DMS79 (cell line): ENCODE results near the gene HSPH1.

Source experiments
- DNase-seq: peaks from one replicate; lab custom pipeline; 2025; lab: John Stamatoyannopoulos, UW

Gene HSPH1

GRCh38 chr13:31096654-31097302, 64.9 kb downstream of the HSPH1 start:
- DNase-seq: no peak

- no peak for DNase-seq
These were observed 67.2 kb downstream of the HSPH1 start for GRCh38 chr13:31094331-31095015.

GRCh38 chr13:31093145-31093885, 68.4 kb downstream of the HSPH1 start:
- DNase-seq: no peak

- DNase-seq: no peak
These were observed 69.1 kb downstream of the HSPH1 start for GRCh38 chr13:31092646-31093045.

- DNase-seq: no peak
These were observed 70.6 kb downstream of the HSPH1 start for GRCh38 chr13:31090961-31091624.

- no peak for DNase-seq
These were observed 71.6 kb downstream of the HSPH1 start for GRCh38 chr13:31090096-31090495.

GRCh38 chr13:31089649-31090048, 72.1 kb downstream of the HSPH1 start:
- no peak for DNase-seq

- no peak for DNase-seq
These were observed 72.8 kb downstream of the HSPH1 start for GRCh38 chr13:31088826-31089420.
